Measurements from ENCODE around the gene LGALS3BP. TPM values are rescaled to one million over a fixed set of nuclear protein-coding genes. Genes with fewer than 3 reads are reported as not detected.
A peak's percentile ranks its signal among the peaks of the same experiment; 100 is the strongest.

Gene LGALS3BP
- total and polyA plus RNA-seq, 2 of the 13 experiments (the other 11 are each of a cell fraction or from before 2014, with no cell fraction given), result 137 to 332 TPM

DNA sequence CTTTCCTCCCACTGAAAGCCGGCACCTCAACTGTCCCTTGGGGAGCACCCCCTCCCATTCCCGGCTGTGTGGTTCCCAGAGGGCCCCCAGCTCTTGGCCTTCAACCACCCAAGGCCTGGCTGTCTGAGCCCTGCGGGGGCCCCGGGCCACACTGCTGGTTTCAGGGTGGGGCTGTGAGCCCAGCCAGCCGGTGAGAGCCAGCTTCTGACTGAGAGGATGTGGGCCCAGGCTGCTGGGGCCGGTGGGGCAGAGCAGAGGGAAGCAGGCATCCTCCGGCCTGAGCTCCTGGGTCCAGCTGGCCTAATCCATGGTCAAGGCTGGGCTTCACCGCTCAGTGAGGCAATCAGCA, 875 bp upstream of the LGALS3BP start (continued):
- TF ChIP-seq, protein P1, sequence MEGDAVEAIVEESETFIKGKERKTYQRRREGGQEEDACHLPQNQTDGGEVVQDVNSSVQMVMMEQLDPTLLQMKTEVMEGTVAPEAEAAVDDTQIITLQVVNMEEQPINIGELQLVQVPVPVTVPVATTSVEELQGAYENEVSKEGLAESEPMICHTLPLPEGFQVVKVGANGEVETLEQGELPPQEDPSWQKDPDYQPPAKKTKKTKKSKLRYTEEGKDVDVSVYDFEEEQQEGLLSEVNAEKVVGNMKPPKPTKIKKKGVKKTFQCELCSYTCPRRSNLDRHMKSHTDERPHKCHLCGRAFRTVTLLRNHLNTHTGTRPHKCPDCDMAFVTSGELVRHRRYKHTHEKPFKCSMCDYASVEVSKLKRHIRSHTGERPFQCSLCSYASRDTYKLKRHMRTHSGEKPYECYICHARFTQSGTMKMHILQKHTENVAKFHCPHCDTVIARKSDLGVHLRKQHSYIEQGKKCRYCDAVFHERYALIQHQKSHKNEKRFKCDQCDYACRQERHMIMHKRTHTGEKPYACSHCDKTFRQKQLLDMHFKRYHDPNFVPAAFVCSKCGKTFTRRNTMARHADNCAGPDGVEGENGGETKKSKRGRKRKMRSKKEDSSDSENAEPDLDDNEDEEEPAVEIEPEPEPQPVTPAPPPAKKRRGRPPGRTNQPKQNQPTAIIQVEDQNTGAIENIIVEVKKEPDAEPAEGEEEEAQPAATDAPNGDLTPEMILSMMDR (CRISPR knock-in tag; IDR thresholded peaks at IDR 0.05), result no peak
- TF ChIP-seq ZBTB7B (CRISPR knock-in tag; IDR thresholded peaks at IDR 0.05) (no peak), ZNF138 (CRISPR knock-in tag; IDR thresholded peaks at IDR 0.05; ENCODE audit: low read depth) (no peak), NR3C1 (CRISPR knock-in tag; IDR thresholded peaks at IDR 0.05) (no peak), KDM4B (CRISPR knock-in tag; IDR thresholded peaks at IDR 0.05) (no peak), THAP11 (CRISPR knock-in tag; IDR thresholded peaks at IDR 0.05) (no peak), KDM3A (CRISPR knock-in tag; IDR thresholded peaks at IDR 0.05; ENCODE audit: low read depth) (no peak), EED (CRISPR knock-in tag; IDR thresholded peaks at IDR 0.05) (peak; percentile 34; the same call in 1 of the 2 replicates), ZFY (CRISPR knock-in tag; IDR thresholded peaks at IDR 0.05) (no peak), SP1 (IDR thresholded peaks at IDR 0.05) (no peak), SP1 (CRISPR knock-in tag; IDR thresholded peaks at IDR 0.05) (no peak), SMAD3 (CRISPR knock-in tag; IDR thresholded peaks at IDR 0.05) (no peak), KMT2B (CRISPR knock-in tag; IDR thresholded peaks at IDR 0.05) (no peak), U2AF2 (IDR thresholded peaks at IDR 0.05; ENCODE audit: low read depth, low read length) (no peak), NFATC3 (CRISPR knock-in tag; IDR thresholded peaks at IDR 0.05) (no peak), IKZF1 (IDR thresholded peaks at IDR 0.05) (no peak), U2AF1 (optimal IDR thresholded peaks at IDR 0.05; ENCODE audit: low read depth, low read length) (no peak), HNF4G (IDR thresholded peaks at IDR 0.05; ENCODE audit: borderline replicate concordance, low read depth, low read length) (no peak), HNF4G (CRISPR knock-in tag; IDR thresholded peaks at IDR 0.05; ENCODE audit: borderline replicate concordance, low read depth) (peak; percentile 20; the same call in 1 of the 2 replicates)
- TF ChIP-seq, protein P2, sequence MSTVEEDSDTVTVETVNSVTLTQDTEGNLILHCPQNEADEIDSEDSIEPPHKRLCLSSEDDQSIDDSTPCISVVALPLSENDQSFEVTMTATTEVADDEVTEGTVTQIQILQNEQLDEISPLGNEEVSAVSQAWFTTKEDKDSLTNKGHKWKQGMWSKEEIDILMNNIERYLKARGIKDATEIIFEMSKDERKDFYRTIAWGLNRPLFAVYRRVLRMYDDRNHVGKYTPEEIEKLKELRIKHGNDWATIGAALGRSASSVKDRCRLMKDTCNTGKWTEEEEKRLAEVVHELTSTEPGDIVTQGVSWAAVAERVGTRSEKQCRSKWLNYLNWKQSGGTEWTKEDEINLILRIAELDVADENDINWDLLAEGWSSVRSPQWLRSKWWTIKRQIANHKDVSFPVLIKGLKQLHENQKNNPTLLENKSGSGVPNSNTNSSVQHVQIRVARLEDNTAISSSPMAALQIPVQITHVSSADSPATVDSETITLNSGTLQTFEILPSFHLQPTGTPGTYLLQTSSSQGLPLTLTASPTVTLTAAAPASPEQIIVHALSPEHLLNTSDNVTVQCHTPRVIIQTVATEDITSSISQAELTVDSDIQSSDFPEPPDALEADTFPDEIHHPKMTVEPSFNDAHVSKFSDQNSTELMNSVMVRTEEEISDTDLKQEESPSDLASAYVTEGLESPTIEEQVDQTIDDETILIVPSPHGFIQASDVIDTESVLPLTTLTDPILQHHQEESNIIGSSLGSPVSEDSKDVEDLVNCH (CRISPR knock-in tag; IDR thresholded peaks at IDR 0.05), result no peak
- TF ChIP-seq, protein P3, sequence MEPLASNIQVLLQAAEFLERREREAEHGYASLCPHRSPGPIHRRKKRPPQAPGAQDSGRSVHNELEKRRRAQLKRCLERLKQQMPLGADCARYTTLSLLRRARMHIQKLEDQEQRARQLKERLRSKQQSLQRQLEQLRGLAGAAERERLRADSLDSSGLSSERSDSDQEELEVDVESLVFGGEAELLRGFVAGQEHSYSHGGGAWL (CRISPR knock-in tag; IDR thresholded peaks at IDR 0.05), result peak; percentile 36; the same call in 1 of the 2 replicates
- TF ChIP-seq, protein P4, sequence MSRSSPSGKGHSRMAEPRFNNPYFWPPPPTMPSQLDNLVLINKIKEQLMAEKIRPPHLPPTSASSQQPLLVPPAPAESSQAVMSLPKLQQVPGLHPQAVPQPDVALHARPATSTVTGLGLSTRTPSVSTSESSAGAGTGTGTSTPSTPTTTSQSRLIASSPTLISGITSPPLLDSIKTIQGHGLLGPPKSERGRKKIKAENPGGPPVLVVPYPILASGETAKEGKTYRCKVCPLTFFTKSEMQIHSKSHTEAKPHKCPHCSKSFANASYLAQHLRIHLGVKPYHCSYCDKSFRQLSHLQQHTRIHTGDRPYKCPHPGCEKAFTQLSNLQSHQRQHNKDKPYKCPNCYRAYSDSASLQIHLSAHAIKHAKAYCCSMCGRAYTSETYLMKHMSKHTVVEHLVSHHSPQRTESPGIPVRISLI (CRISPR knock-in tag; IDR thresholded peaks at IDR 0.05; ENCODE audit: borderline replicate concordance), result no peak

Measured in HepG2 (cell line).